GM23338 (cell line): ENCODE data around the gene TPMT. TPM values are rescaled to one million over a fixed set of nuclear protein-coding genes. Genes with fewer than 3 reads are reported as not detected.

Experiments
- ATAC-seq: fragments of 200-7000 bp; cut with Tn5 transposase; 3 replicates; pipeline ENCODE4 v1.9.1; 2020
- DNase-seq: peaks from one replicate; pipeline ENCODE4 v3.0.0-alpha.2; 2015; ENCODE audit warnings: low spot score
- H2AFZ ChIP-seq: fragments of 200-600 bp; sonication (generic); 2 replicates; pipeline ENCODE4 v1.8.0; 2016; ENCODE audit warnings: antibody characterized with exemption, mild to moderate bottlenecking, moderate library complexity
- H3F3A ChIP-seq: fragments of 200-600 bp; sonication (generic); replicated peaks from 2 replicates; pipeline ENCODE4 v1.8.0; 2017; ENCODE audit warnings: antibody characterized with exemption, mixed run types, low read depth
- H3K27ac ChIP-seq: fragments of 200-600 bp; sonication (generic); 2 replicates; pipeline ENCODE4 v1.6.1; 2016; ENCODE audit warnings: low read depth
- H3K27me3 ChIP-seq: fragments of 200-600 bp; sonication (generic); 2 replicates; pipeline ENCODE4 v1.8.0; 2016; ENCODE audit warnings: mild to moderate bottlenecking, mixed run types, moderate library complexity; ENCODE audit not compliant: insufficient read depth
- H3K36me3 ChIP-seq: fragments of 200-600 bp; sonication (generic); 2 replicates; pipeline ENCODE4 v1.8.0; 2016; ENCODE audit warnings: mild to moderate bottlenecking; ENCODE audit not compliant: insufficient read depth
- H3K4me1 ChIP-seq: fragments of 200-600 bp; sonication (generic); 2 replicates; pipeline ENCODE4 v1.8.0; 2016; ENCODE audit warnings: mild to moderate bottlenecking, moderate library complexity; ENCODE audit not compliant: insufficient read depth
- H3K4me2 ChIP-seq: fragments of 200-600 bp; sonication (generic); 2 replicates; pipeline ENCODE4 v1.7.1; 2017; ENCODE audit warnings: mixed run types
- H3K4me3 ChIP-seq: fragments of 200-600 bp; sonication (generic); 2 replicates; pipeline ENCODE4 v1.6.1; 2016; ENCODE audit warnings: mixed run types
- H3K79me2 ChIP-seq: fragments of 200-600 bp; sonication (generic); replicated peaks from 2 replicates; pipeline ENCODE4 v1.8.0; 2017; ENCODE audit warnings: mild to moderate bottlenecking; ENCODE audit not compliant: insufficient read depth
- H3K9me2 ChIP-seq: fragments of 200-600 bp; sonication (generic); 2 replicates; pipeline ENCODE4 v1.8.0; 2017; ENCODE audit not compliant: insufficient read depth
- H4K20me1 ChIP-seq: fragments of 200-600 bp; sonication (generic); replicated peaks from 2 replicates; pipeline ENCODE4 v1.8.0; 2017; ENCODE audit warnings: mild to moderate bottlenecking; ENCODE audit not compliant: insufficient read depth
- H3K27ac Mint-ChIP-seq: 2 replicates; pipeline ENCODE4 v1.8.0; 2020; ENCODE audit warnings: inconsistent platforms, mild to moderate bottlenecking, moderate library complexity, mixed read lengths
- H3K27me3 Mint-ChIP-seq: 3 replicates; pipeline ENCODE4 v1.8.0; 2022; ENCODE audit warnings: low read depth, mild to moderate bottlenecking, moderate library complexity, mixed read lengths, inconsistent platforms; ENCODE audit not compliant: insufficient read depth, poor library complexity
- H3K36me3 Mint-ChIP-seq: 3 replicates; pipeline ENCODE4 v1.8.0; 2021; ENCODE audit warnings: low read depth, mild to moderate bottlenecking, inconsistent platforms, moderate library complexity, mixed read lengths
- H3K4me1 Mint-ChIP-seq: 3 replicates; pipeline ENCODE4 v1.8.0; 2020; ENCODE audit warnings: mild to moderate bottlenecking, inconsistent platforms, mixed read lengths
- H3K4me3 Mint-ChIP-seq: 3 replicates; pipeline ENCODE4 v1.8.0; 2021; ENCODE audit warnings: moderate library complexity, mild to moderate bottlenecking, inconsistent platforms, mixed read lengths
- H3K9me3 Mint-ChIP-seq: 3 replicates; pipeline ENCODE4 v1.8.0; 2020; ENCODE audit warnings: moderate library complexity, mild to moderate bottlenecking, inconsistent platforms, mixed read lengths
- CREB1 ChIP-seq: fragments of 250-450 bp; sonication (Bioruptor Pico); IDR thresholded peaks from 2 replicates; pipeline ENCODE4 v1.5.0; 2020; ENCODE audit warnings: low read depth, mild to moderate bottlenecking, moderate library complexity
- EZH2 ChIP-seq: fragments of 200-600 bp; sonication (generic); IDR thresholded peaks from one replicate; pipeline ENCODE4 v1.8.0; 2017; ENCODE audit warnings: antibody characterized with exemption, mild to moderate bottlenecking, low read depth; ENCODE audit not compliant: unreplicated experiment
- EZH2phosphoT487 ChIP-seq: fragments of 200-600 bp; sonication (generic); IDR thresholded peaks from one replicate; pipeline ENCODE4 v1.8.1; 2018; ENCODE audit warnings: antibody characterized with exemption; ENCODE audit not compliant: unreplicated experiment
- JUNB ChIP-seq: IDR thresholded peaks from one replicate; pipeline ENCODE4 v1.6.1; 2016; ENCODE audit warnings: antibody characterized with exemption; ENCODE audit not compliant: unreplicated experiment
- NANOG ChIP-seq: IDR thresholded peaks from 2 replicates; pipeline ENCODE4 v1.6.1; 2016; ENCODE audit warnings: antibody characterized with exemption, borderline replicate concordance
- POLR2AphosphoS5 ChIP-seq: IDR thresholded peaks from 2 replicates; pipeline ENCODE4 v1.6.1; 2016; ENCODE audit warnings: antibody characterized with exemption, low read depth
- STAT1 ChIP-seq: IDR thresholded peaks from one replicate; pipeline ENCODE4 v1.6.1; 2016; ENCODE audit warnings: antibody characterized with exemption; ENCODE audit not compliant: unreplicated experiment
- ZNF114 ChIP-seq: fragments of 250-450 bp; sonication (Bioruptor Pico); IDR thresholded peaks from 2 replicates; pipeline ENCODE4 v1.5.0; 2020; ENCODE audit warnings: mild to moderate bottlenecking, moderate library complexity
- ZNF331 ChIP-seq: fragments of 250-450 bp; sonication (Bioruptor Pico); IDR thresholded peaks from 2 replicates; pipeline ENCODE4 v1.5.0; 2020; ENCODE audit warnings: low read depth, mild to moderate bottlenecking, moderate library complexity
- polyA plus RNA-seq: library from polyadenylated mRNA; unstranded; fragments of >200 nt; fragmentation: Nextera tagmentation; extraction: Ambion mirVana; gene quantifications from 2 replicates; pipeline ENCODE4 v1.2.1, GENCODE V29; 2016
- total RNA-seq: library from RNA; depleted of rRNA; stranded (reverse); fragments of >200 nt; shearing (Covaris generic); gene quantifications from 2 replicates; pipeline ENCODE4 v1.2.3, GENCODE V29; 2014
- TF ChIP-seq, protein P1 (sequence below), 2 experiments: fragments of 200-600 bp in 1 of 2; sonication (generic) in 1 of 2; conservative IDR thresholded peaks; 2 replicates each; pipeline versions ENCODE4 v1.5.1 to v1.6.1; 2016 to 2017; ENCODE audit warnings: antibody characterized with exemption in 2 of 2, low read depth in 2 of 2, mild to moderate bottlenecking in 2 of 2, moderate library complexity in 1 of 2
- TF ChIP-seq, protein P2 (sequence below): IDR thresholded peaks from one replicate; pipeline ENCODE4 v1.6.1; 2018; ENCODE audit warnings: antibody characterized with exemption; ENCODE audit not compliant: unreplicated experiment
- TF ChIP-seq, protein P3 (sequence below): IDR thresholded peaks from 2 replicates; pipeline ENCODE4 v1.6.1; 2016; ENCODE audit warnings: antibody characterized with exemption
- TF ChIP-seq, protein P4 (sequence below): fragments of 250-450 bp; sonication (Bioruptor Pico); IDR thresholded peaks from 2 replicates; pipeline ENCODE4 v1.5.0; 2020; ENCODE audit warnings: mild to moderate bottlenecking, moderate library complexity

Gene TPMT
- total and polyA plus RNA-seq, 2 experiments from 2014 or later = 19.5 to 21.6 TPM

DNA sequence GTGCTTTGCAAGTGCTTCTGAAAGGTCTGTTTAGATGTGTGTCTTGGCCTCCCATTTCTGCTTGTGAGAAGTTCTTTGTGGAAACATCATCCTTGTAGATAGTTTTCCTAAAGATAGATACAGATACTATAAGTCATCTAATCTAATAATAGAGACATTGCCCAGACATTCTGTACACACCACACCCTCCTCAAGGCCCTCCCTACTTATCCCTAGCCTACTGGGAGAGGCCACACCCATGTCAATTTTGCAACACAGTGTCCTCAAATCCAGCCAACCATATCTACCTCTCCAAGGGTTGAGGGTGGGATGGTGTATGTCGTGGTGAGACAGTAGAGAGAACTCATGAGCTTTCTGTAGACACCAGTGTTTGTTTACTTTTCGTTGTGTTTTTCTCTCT, 6.6 kb upstream of the TPMT start:
- no peak for ATAC-seq
- H3K4me3 Mint-ChIP-seq = no peak overlapping the region

More for the DNA sequence above, 6.6 kb upstream of the TPMT start:
- H3K27me3 ChIP-seq = no peaks in the 10 kb centered on the region
- no peaks in the 10 kb centered on the region for H3K9me2 ChIP-seq
- H3K27me3 Mint-ChIP-seq = no peaks in the 10 kb centered on the region
- TF ChIP-seq, protein P1, sequence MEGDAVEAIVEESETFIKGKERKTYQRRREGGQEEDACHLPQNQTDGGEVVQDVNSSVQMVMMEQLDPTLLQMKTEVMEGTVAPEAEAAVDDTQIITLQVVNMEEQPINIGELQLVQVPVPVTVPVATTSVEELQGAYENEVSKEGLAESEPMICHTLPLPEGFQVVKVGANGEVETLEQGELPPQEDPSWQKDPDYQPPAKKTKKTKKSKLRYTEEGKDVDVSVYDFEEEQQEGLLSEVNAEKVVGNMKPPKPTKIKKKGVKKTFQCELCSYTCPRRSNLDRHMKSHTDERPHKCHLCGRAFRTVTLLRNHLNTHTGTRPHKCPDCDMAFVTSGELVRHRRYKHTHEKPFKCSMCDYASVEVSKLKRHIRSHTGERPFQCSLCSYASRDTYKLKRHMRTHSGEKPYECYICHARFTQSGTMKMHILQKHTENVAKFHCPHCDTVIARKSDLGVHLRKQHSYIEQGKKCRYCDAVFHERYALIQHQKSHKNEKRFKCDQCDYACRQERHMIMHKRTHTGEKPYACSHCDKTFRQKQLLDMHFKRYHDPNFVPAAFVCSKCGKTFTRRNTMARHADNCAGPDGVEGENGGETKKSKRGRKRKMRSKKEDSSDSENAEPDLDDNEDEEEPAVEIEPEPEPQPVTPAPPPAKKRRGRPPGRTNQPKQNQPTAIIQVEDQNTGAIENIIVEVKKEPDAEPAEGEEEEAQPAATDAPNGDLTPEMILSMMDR (conservative IDR thresholded peaks at IDR 0.05; ENCODE audit: low read depth in 2 of 2) = no peak
- TF ChIP-seq, protein P2, sequence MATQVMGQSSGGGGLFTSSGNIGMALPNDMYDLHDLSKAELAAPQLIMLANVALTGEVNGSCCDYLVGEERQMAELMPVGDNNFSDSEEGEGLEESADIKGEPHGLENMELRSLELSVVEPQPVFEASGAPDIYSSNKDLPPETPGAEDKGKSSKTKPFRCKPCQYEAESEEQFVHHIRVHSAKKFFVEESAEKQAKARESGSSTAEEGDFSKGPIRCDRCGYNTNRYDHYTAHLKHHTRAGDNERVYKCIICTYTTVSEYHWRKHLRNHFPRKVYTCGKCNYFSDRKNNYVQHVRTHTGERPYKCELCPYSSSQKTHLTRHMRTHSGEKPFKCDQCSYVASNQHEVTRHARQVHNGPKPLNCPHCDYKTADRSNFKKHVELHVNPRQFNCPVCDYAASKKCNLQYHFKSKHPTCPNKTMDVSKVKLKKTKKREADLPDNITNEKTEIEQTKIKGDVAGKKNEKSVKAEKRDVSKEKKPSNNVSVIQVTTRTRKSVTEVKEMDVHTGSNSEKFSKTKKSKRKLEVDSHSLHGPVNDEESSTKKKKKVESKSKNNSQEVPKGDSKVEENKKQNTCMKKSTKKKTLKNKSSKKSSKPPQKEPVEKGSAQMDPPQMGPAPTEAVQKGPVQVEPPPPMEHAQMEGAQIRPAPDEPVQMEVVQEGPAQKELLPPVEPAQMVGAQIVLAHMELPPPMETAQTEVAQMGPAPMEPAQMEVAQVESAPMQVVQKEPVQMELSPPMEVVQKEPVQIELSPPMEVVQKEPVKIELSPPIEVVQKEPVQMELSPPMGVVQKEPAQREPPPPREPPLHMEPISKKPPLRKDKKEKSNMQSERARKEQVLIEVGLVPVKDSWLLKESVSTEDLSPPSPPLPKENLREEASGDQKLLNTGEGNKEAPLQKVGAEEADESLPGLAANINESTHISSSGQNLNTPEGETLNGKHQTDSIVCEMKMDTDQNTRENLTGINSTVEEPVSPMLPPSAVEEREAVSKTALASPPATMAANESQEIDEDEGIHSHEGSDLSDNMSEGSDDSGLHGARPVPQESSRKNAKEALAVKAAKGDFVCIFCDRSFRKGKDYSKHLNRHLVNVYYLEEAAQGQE = no peak
- TF ChIP-seq JUNB (no peak), ZNF331 (CRISPR knock-in tag) (no peak), EZH2 (no peak), ZNF114 (no peak), POLR2AphosphoS5 (no peak), NANOG (no peak), STAT1 (no peak), CREB1 (CRISPR knock-in tag) (no peak), EZH2phosphoT487 (no peak)
- TF ChIP-seq, protein P3, sequence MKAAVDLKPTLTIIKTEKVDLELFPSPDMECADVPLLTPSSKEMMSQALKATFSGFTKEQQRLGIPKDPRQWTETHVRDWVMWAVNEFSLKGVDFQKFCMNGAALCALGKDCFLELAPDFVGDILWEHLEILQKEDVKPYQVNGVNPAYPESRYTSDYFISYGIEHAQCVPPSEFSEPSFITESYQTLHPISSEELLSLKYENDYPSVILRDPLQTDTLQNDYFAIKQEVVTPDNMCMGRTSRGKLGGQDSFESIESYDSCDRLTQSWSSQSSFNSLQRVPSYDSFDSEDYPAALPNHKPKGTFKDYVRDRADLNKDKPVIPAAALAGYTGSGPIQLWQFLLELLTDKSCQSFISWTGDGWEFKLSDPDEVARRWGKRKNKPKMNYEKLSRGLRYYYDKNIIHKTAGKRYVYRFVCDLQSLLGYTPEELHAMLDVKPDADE = no peak
- TF ChIP-seq, protein P4, sequence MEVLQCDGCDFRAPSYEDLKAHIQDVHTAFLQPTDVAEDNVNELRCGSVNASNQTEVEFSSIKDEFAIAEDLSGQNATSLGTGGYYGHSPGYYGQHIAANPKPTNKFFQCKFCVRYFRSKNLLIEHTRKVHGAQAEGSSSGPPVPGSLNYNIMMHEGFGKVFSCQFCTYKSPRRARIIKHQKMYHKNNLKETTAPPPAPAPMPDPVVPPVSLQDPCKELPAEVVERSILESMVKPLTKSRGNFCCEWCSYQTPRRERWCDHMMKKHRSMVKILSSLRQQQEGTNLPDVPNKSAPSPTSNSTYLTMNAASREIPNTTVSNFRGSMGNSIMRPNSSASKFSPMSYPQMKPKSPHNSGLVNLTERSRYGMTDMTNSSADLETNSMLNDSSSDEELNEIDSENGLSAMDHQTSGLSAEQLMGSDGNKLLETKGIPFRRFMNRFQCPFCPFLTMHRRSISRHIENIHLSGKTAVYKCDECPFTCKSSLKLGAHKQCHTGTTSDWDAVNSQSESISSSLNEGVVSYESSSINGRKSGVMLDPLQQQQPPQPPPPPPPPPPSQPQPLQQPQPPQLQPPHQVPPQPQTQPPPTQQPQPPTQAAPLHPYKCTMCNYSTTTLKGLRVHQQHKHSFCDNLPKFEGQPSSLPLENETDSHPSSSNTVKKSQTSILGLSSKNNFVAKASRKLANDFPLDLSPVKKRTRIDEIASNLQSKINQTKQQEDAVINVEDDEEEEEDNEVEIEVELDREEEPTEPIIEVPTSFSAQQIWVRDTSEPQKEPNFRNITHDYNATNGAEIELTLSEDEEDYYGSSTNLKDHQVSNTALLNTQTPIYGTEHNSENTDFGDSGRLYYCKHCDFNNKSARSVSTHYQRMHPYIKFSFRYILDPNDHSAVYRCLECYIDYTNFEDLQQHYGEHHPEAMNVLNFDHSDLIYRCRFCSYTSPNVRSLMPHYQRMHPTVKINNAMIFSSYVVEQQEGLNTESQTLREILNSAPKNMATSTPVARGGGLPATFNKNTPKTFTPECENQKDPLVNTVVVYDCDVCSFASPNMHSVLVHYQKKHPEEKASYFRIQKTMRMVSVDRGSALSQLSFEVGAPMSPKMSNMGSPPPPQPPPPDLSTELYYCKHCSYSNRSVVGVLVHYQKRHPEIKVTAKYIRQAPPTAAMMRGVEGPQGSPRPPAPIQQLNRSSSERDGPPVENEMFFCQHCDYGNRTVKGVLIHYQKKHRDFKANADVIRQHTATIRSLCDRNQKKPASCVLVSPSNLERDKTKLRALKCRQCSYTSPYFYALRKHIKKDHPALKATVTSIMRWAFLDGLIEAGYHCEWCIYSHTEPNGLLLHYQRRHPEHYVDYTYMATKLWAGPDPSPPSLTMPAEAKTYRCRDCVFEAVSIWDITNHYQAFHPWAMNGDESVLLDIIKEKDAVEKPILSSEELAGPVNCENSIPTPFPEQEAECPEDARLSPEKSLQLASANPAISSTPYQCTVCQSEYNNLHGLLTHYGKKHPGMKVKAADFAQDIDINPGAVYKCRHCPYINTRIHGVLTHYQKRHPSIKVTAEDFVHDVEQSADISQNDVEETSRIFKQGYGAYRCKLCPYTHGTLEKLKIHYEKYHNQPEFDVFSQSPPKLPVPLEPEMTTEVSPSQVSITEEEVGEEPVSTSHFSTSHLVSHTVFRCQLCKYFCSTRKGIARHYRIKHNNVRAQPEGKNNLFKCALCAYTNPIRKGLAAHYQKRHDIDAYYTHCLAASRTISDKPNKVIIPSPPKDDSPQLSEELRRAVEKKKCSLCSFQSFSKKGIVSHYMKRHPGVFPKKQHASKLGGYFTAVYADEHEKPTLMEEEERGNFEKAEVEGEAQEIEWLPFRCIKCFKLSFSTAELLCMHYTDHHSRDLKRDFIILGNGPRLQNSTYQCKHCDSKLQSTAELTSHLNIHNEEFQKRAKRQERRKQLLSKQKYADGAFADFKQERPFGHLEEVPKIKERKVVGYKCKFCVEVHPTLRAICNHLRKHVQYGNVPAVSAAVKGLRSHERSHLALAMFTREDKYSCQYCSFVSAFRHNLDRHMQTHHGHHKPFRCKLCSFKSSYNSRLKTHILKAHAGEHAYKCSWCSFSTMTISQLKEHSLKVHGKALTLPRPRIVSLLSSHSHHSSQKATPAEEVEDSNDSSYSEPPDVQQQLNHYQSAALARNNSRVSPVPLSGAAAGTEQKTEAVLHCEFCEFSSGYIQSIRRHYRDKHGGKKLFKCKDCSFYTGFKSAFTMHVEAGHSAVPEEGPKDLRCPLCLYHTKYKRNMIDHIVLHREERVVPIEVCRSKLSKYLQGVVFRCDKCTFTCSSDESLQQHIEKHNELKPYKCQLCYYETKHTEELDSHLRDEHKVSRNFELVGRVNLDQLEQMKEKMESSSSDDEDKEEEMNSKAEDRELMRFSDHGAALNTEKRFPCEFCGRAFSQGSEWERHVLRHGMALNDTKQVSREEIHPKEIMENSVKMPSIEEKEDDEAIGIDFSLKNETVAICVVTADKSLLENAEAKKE (CRISPR knock-in tag) = no peak
- DNase-seq = no peak
- H3K4me3 ChIP-seq = no peak overlapping the region
- H3F3A ChIP-seq = 0 out of 2 replicates have a peak, but pooled peaks cover 3% of the 10 kb centered on the region
- no peak overlapping the region for H3K27ac Mint-ChIP-seq
- peaks cover 41% of the 10 kb centered on the region for H3K36me3 Mint-ChIP-seq
- peaks cover 20% of the 10 kb centered on the region for H3K36me3 ChIP-seq
- 0 out of 3 replicates have a peak, but pooled peaks cover under 1% of the 10 kb centered on the region for H3K4me1 Mint-ChIP-seq
- H3K27ac ChIP-seq = no peak overlapping the region
- H4K20me1 ChIP-seq = no peaks in the 10 kb centered on the region
- H3K79me2 ChIP-seq = no peaks in the 10 kb centered on the region; the same call in 1 of the 2 replicates
- H2AFZ ChIP-seq = no peak overlapping the region
- H3K4me2 ChIP-seq = no peak overlapping the region
- H3K4me1 ChIP-seq = peaks cover 1% of the 10 kb centered on the region; the same call in 1 of the 2 replicates
- no peaks in the 10 kb centered on the region for H3K9me3 Mint-ChIP-seq
